Measurements from ENCODE around the gene STOML1.
A peak's percentile ranks its signal among the peaks of the same experiment; 100 is the strongest.

STOML1 gene, protein sequence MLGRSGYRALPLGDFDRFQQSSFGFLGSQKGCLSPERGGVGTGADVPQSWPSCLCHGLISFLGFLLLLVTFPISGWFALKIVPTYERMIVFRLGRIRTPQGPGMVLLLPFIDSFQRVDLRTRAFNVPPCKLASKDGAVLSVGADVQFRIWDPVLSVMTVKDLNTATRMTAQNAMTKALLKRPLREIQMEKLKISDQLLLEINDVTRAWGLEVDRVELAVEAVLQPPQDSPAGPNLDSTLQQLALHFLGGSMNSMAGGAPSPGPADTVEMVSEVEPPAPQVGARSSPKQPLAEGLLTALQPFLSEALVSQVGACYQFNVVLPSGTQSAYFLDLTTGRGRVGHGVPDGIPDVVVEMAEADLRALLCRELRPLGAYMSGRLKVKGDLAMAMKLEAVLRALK

DNA sequence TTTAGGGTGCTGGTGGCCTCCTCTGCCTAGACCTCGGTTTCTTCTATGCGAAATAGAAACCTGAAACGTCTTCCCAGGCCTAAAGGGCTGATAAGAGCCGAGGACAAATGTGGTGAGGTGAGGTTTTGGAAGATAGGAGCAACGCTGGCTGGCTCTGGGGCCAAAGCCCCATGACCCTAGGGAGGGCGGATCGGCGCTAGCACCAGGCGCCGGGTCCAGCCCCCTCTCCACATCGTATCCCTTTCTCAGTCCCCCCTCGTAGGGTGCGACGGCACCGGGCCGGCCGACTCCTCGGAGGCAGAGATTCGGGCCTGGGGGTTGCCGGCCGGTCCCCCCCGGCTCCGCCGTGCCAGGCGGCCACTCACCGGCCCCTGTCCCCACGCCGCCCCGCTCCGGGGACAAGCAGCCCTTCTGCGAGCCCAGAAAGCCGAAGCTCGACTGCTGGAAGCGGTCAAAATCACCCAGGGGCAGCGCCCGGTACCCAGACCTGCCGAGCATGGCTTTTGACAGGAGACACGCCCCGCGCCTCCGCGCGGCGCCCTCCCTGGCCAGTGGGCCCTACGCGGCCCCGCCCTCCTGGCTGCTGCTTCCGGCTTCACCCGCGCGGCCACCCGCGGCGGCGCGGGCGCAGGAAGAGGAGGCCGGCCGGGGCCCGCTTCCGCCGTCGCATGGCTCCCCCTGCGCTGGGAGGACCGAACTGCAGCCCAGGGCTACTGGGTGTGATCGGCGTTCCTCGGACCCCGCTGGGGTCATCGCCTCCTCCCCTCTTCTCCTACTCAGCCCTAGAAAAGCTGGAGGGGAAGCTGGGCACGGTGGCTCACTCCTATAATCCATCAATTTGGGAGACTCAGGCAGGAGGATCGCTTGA is at the start of gene STOML1:
Gene STOML1 (minus strand): TSS at position 570 of the 868 bp plus-strand sequence. CDS start 72 bp downstream, at position 498.
- H3K4me3 ChIP-seq (ENCODE audit: control insufficient read depth, low read depth, low read length) = peak within 1 kb of the TSS; percentile 57
- TF ChIP-seq, protein P1, sequence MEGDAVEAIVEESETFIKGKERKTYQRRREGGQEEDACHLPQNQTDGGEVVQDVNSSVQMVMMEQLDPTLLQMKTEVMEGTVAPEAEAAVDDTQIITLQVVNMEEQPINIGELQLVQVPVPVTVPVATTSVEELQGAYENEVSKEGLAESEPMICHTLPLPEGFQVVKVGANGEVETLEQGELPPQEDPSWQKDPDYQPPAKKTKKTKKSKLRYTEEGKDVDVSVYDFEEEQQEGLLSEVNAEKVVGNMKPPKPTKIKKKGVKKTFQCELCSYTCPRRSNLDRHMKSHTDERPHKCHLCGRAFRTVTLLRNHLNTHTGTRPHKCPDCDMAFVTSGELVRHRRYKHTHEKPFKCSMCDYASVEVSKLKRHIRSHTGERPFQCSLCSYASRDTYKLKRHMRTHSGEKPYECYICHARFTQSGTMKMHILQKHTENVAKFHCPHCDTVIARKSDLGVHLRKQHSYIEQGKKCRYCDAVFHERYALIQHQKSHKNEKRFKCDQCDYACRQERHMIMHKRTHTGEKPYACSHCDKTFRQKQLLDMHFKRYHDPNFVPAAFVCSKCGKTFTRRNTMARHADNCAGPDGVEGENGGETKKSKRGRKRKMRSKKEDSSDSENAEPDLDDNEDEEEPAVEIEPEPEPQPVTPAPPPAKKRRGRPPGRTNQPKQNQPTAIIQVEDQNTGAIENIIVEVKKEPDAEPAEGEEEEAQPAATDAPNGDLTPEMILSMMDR (conservative IDR thresholded peaks at IDR 0.05; ENCODE audit: control insufficient read depth, insufficient read depth, low read depth, low read length) = peak; percentile 56
- peak; percentile 90 for DNase-seq (ENCODE audit: low read depth)

DNA sequence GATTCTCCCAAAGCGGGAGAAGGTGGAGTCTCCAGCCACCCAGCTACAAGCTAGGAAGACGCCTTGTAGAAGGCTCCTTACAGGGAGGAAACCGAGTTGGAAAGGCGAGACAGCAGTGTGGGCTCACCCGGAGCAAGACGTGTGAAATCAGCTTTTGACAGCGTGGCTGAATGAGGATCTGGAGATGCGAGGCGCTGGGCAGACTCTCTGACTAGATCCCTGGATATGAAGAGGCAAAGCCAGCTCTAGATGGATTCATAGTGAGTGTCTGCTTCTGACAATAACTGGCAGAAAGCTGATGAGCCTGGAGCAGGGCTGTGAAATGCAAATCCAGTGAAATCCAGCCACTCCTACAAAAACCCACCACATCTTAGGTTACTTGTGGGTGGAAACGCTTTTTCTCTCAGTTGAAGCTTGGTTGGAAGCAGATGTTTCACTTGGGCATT is 49.2 kb upstream of the STOML1 start:
- no peak for DNase-seq (ENCODE audit: low read depth)
- TF ChIP-seq, protein P1 (conservative IDR thresholded peaks at IDR 0.05; ENCODE audit: control insufficient read depth, insufficient read depth, low read depth, low read length) = no peak

GRCh38 chr15:74040109-74040850 is 48.2 kb upstream of the STOML1 start:
- H3K4me3 ChIP-seq (ENCODE audit: control insufficient read depth, low read depth, low read length) = no peak overlapping the region
- TF ChIP-seq, protein P1 (conservative IDR thresholded peaks at IDR 0.05; ENCODE audit: control insufficient read depth, insufficient read depth, low read depth, low read length) = no peak
- DNase-seq (ENCODE audit: low read depth) = peak; percentile 97

More for the DNA sequence above, 49.2 kb upstream of the STOML1 start:
- H3K4me3 ChIP-seq (ENCODE audit: control insufficient read depth, low read depth, low read length) = no peak overlapping the region

DNA sequence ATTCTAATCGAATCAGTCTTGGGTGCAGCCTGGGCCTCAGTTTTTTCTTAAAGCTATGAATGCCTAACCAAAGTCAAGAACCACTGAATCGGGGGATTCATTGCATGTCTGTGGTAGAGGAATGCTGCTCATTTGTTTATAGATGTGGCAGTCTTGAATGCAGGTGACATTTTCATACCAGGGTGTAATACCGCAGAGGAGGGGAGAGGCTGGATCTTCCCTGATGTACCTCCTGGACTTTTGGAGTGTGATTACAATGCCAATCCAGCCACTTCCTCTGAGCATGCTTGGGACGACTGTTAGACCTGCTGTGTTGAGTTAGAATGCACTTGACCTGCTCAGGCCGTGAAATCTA is 47.5 kb upstream of the STOML1 start:
- H3K4me3 ChIP-seq (ENCODE audit: control insufficient read depth, low read depth, low read length) = no peak overlapping the region
- TF ChIP-seq, protein P1 (conservative IDR thresholded peaks at IDR 0.05; ENCODE audit: control insufficient read depth, insufficient read depth, low read depth, low read length) = no peak
- DNase-seq (ENCODE audit: low read depth) = no peak

DNA sequence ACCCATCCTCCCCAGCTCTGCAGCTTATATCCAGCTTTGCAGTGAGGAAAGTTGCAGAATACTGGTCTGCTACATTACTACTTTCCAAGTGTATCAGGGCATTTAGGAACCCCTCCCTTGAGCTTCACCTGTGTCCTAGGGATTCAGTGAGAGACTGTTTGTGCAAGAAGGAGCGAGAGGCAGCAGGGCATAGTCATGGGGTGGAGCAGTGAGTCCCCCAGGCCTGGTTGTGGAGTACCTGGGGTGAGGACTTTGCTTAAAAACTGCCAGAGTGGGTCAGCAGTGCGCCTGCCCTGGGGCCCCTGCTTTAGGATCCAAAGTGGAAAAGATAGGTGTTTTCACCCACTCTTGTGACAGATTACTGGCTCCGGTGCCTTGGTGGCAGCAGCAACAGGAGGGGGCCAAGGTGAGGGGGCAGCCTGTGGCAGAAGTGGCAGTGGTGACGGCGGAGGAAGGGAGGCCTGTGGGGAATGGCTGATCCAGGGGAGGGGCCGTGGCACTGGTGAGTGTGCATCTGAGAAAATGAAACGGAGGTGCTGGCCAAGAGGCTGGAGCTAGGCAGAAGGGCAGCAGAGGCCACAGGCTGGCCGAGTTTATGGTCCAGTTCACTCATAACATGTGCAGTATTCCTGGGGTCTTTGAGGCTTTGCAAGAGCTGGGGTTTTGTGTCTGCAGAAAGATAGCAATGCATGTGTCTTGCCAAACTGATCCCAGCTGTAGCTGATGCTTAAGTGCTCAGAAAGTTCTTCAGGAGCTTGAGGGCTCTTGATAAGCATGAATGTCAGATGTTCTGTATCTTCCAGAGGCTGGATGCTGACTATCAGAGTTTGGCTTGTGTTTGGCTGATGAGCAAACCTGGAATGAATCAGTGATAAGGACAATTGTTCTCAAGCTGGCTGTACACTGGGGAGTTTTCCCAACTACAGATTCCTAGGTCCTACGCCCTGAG is 46.9 kb upstream of the STOML1 start:
- TF ChIP-seq, protein P1 (conservative IDR thresholded peaks at IDR 0.05; ENCODE audit: control insufficient read depth, insufficient read depth, low read depth, low read length) = no peak
- no peak overlapping the region for H3K4me3 ChIP-seq (ENCODE audit: control insufficient read depth, low read depth, low read length)
- peak; percentile 40 for DNase-seq (ENCODE audit: low read depth)

All from fibroblast of mammary gland (primary cell).